Measurements from ENCODE around the gene FAHD2A.

GRCh38 chr2:95353055-95353575 is 49.4 kb upstream of the FAHD2A start:
- TF ChIP-seq CTCF (IDR thresholded peaks at IDR 0.05; ENCODE audit: poor library complexity) (no peak), EZH2 (IDR thresholded peaks at IDR 0.05; ENCODE audit: borderline replicate concordance) (no peak)

Data from hepatocyte (in vitro differentiated cells).